Islet precursor cell (in vitro differentiated cells): ENCODE data around the gene SMARCD1.

ENCODE experiments used
- DNase-seq: peaks from one replicate; pipeline ENCODE4 v3.0.0-alpha.2; 2018

The SMARCD1 gene

DNA sequence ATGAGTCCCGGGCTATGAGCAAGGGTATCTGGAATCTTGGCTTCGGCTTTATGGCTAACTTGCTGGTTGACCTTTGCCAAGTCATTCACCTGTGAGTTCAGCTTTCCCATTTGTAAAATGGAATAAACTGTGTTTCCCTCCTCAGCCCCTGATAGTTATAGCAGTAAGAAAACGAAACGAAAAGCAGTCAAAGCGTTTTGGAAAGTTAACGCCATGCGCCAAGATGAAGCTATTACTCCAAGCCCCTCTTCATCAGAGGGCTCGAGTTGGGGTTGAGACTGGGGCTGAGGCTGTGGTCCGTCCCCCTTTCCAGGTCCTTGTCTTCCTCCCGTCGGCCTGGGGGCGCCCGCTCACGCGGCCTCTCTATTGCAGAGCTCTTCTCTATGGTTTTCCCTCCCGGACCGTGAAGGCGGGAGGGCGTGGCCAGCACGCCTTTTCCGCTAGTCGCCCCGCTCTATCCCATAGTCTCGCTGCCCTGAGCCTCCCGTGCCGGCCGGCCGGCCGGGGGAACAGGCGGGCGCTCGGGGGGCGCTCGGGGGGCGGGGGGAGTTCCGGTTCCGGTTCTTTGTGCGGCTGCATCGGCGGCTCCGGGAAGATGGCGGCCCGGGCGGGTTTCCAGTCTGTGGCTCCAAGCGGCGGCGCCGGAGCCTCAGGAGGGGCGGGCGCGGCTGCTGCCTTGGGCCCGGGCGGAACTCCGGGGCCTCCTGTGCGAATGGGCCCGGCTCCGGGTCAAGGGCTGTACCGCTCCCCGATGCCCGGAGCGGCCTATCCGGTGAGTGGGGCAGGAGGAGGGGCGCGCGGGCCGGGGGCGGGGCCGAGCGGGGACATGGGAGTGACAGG, at the start of gene SMARCD1:
SMARCD1 (plus strand) TSS at position 568 of the 840 bp plus-strand sequence; CDS start at position 596, 28 bp downstream.
- peak; percentile 98 for DNase-seq

DNA sequence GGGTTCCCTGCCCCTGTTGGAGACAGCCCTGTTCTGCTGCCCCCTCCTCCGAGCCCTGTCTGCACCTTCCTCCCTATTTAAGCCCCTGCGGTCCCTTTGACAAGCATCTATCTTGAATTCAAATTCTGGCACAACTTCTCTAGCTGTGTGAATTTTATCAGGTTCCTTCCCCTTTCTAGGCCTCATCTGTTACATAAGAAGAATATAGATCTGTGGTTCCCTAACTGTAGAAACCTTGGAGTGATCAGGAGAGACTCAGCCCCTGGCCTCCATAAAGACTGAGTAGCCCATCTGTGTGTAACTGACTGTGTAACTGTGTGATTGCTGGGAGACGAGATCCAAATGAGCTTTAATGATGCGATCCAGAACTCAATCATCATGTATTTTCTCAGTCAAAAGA, 46.8 kb upstream of the SMARCD1 start:
- no peak for DNase-seq

DNA sequence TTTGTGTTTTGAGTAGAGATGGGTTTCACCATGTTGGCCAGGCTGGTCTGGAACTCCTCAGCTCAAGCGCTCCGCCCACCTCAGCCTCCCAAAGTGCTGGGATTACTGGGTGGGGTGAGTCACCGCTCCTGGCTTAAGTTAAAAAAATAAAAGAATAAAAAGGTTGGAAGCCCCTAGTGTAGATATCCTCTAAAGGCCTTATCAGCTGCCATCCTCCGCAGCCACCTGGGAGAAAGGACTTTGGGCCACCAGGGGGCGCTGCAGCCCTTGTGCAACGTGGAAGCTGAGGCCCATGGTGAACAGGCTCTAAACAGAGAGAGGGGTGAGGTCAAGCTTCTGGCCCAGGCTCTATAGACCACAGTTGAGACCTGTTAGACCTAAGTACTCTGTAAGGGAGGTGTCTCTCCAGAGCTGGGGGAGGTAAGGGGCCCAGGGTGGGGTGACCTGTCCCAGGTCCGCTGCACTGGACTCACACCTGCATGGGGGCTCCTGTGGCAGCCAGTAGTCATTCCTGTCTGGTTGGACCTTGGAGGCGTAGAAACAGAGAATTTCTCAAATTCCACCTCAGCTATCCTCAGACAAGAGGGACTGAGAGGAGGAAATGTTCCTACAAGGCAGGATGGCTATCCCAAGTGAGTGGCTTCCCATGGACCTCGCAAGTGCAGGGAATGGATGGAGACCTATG, 45.8 kb upstream of the SMARCD1 start:
- peak; percentile 98 for DNase-seq

DNA sequence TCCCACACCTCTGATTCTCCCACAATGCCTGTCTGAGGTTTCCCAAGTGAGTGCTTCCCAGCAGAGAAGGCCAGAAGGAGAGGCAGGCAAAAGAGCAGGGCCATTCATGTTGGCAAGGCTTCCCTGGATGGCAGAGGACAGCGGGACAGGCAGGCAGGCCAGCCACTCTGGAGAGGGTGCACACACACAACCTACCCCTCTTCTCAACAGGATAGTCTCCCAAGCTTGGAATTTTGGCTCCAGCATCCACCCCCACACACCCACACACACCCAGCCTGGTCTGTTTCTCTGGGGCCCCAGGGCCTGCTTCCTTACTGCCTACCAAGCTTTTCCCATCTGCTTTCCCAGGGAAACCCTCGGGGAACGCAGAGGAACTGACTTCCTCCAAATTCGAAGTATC, 44.5 kb upstream of the SMARCD1 start:
- peak; percentile 54 for DNase-seq

DNA sequence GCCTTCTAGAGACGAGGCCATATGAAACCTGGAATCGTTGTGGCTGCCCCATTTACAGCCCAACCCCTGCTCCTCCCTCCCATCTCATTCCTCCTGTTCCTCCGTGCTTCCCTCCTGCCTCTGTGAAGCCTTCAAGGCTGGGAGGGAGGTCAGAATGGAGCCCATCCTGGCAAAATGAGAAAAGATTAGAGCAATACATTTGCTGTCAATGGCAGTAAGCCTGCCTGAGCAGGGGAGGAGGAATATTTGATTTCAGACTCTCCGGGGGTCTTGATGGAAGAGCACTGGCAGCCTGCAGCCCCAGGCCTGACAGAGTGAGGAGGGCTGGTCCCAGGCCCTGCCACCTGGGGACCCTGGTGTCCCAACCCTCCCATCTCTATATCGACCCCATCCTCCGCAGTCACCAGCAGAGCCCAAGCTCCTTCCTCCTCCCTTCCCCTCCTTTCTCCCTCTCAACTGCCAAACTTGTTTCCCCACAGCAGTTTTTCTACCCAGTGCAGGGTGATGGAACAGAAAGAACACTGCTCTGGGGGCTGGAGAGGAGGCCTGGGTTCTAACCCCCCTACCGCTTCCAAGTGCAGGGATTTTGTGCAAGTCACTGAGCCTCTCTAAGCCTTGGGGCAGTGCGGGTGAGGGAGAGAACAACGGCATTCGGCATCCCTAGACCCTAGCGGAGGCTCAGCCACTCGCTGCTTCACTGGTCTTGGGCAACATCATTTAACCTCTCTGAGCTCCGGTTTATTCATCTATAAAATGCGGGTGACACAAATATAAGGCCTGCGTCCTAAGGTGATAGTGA, 43.9 kb upstream of the SMARCD1 start:
- DNase-seq, result peak; percentile 54

DNA sequence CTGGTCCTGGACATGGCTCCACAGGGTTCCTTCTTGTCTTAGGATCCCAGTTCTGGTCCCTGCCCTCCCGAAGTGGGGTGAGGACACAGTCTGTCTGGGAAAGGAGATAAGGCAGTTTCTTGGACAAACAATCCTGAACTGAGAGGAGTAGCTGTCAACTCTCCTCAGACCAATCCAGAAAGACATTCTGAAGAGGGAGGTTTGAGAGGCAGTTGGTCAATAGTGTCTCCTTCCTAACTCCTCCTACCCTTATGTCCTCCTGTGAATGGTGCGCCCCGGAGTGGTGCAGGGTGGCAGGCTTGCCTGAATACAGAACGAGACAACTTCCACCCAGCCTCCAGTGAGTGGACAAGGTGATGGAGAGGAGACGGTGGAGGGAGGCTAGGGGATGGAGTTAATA, 43.2 kb upstream of the SMARCD1 start:
- no peak for DNase-seq

DNA sequence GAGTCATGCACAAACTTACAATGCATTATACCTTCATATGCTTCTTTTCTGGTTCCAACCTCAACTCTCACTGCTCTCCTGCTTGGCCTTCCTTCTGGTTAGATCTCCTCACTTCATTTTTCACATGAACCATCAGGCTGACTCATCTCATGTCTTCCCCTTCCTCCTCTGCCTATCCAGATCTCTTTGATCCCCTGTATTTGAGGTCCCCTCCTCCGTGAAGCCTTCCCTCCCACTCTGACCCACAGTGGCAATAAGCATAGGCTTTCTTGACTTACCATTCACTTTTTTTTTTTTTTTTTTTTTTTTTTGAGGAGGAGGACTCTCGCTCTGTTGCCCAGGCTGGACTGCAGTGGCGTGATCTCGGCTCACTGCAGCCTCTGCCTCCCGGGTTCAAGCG, 42.4 kb upstream of the SMARCD1 start:
- DNase-seq, result no peak

DNA sequence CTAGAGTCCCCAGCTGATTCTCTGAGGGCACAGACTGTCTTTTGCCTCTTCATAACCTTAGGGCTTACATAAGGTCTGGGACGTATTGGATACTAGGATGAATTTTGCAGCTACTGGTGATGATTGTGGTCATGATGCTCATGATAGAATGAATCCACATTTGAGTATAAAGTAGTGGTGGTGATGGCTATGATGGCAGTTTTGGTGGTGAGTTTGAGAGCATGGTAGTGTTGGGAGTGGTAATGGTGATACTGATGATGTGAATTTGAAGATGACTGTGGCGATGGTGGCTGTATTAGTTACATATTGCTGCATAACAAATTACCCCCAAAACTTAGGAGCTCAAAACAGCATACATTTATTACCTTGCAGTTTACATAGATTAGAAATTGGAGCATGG, 41.8 kb upstream of the SMARCD1 start:
- DNase-seq, result no peak

DNA sequence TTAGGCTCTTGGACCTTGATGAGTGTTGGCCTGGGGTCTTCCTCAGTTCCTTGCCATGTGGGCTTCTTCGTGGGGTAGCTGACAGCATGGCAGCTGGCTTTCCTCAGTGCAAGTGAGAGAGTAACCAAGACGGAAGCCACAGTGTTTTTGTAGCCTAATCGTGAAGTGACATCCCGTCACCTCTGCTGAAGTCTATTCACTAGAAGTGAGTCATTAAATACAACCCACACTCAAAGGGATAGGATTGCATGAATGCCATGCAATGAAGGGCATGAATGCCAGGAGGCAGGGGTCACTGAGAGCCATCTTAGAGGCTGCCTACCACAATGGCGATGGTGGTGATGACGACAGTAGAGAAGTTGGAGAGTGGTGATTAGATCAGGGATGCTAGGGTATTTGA, 41.3 kb upstream of the SMARCD1 start:
- DNase-seq, result no peak

DNA sequence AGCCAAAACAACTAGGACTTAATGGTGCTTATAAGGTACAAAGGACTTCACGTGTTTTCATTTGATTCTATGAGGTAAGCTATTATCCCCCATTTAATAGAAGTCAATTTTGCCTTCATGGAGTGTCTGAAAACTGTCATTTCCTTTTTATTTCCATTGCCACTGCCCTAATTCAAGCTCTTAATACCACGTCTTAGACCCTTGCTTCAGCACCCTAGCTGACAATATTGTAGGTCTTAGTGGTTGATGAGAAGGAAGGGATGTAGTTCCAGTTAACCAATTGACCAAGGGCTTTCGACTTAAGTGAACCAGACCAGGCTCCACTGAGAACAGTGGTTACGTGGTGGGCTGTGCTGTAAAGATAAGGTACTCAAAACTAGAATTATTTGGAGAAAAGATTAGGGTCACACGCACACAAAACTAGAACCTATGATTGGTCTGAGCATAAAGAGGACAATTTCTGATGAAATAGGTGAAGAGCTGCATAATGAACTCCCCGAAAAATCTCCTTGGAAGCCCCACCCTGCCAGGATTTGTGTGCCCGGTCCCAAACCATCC, 37.4 kb upstream of the SMARCD1 start:
- DNase-seq, result no peak

DNA sequence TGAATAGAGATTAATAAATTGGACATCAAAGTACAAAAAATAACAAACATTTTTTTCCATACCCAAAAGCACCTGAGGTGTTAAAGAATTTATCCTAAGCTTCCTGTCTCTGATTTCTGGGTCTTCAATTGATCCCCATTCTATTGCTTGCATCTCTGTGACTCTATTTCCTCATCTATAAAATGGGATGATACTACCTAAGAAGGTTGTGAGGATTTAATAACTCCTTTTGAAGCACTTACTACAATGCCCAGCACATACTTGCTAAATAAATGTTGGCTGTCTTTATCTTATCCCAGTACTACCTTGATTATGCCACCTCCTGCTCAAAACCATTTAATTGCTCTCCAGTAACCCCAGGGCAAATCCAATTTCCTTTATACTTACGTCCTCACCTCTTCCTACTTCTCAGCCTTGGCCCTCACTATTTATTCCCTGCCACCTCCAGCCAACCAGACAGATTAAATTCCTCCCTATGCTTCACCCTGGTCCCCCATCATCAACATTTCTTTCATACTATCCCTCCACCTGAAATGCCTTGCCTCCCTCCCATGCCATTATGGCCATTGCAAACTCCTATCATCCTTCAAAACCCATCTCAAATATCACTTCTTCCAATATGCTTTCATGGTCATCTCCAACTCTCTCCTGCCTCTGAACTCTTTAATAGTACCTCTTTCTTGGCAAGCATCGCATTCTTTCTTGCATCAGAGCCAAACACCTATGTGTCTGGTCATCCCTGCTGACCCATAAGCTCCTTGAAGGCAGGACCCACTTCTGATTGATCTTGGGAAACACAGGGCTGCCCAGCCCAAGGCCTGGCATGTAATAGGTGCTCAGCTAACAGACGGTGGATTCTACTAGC, 35.7 kb upstream of the SMARCD1 start:
- no peak for DNase-seq

DNA sequence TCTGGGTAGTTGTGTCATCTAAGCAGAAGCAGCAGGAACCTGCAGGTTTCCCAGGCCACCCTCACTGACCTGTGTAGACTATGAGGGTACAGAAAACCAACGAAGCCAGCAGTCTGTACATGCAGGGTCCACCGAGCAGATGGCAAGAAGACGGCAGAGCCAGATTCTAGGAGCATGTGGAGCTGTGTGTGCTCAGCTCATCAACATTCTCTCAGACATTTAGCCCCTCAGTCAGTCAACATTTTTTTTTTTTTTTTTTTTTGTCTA, 35.1 kb upstream of the SMARCD1 start:
- no peak for DNase-seq

DNA sequence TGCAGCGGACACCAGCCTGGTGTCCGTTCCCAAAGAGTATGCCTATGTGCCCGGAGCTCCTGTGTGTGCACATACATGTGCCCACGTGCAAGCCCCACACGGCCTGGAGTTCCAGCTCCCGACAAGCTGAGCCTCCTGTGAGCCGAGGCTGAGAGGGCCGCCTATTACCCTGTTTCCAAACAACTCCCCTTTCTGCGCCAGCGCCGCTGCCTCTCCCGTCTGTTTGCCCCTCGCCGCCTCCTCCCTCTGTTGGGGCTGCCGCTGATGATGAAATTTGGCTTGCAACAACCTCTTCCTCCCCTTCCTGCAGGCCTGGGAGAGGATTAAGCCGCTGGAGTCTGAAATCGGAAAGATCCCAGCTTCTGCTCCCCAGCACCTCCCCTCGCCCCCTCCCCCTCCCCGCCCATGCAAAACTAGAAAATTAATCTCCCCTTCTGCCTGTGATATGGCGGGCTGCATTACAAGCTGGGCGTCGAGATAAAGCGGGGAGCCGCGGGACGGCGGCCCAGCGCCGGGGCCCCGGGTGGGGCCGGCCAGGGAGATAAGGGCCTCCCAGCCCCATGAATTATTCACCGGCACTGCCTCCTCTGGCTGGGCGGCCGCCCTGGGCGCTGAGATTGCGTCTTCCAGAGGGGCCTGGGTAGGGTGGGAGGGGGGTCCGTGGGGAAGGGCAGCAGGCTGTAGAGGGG, 34.6 kb upstream of the SMARCD1 start:
- peak; percentile 84 for DNase-seq

DNA sequence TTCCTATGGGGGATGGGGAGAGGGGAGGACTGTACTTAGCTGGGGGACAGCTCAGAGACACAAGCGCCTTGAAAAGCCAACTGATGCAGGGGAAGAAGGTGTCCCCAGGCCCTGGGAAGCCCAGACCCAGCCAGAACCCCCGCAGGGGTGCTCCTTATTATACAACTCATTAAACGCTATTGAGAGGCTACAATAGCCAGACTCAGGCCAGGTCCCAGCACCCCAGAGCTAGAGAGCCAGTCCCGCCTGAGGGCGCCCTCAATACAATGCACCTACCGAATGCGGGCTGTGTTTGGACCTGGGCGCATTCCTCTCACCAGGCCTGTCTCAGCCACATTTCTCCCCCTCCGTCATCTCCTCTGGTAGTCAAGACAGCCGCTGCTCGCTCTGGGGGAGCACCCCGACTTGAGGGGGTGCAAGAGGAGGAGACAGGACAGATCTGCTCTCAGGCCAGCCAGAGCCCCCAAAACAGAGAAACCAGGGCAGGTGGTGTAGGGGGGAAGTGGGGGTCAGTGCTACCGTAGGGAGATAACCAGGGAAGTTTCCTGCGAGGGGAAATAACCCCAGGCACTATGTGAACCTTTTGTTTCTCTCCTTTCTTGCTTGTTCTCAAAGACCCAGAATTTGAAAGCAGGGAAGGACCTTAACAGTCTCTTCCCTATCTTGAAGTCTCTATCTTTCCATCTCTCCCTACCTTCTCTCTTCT, 33.9 kb upstream of the SMARCD1 start:
- DNase-seq, result peak; percentile 86

DNA sequence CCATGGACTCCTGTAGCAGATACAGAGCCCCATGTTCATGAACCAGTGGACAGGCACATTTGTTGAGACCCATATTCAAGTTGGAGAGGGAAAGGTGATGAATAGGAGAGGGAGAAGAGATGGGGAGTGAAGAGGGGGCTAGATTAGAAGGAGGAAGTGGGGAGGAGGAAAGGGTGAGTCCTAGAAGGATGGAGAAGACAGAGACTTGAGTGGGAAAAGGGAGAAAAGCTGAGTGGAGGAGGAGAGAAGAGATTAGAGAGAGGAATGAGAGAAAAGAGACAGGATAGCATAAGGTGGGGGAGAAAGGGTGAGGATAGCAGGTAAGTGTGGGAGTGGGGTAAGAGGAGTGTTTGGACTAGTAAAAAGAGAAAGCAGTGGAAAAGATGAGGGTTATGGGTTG, 32.6 kb upstream of the SMARCD1 start:
- no peak for DNase-seq

DNA sequence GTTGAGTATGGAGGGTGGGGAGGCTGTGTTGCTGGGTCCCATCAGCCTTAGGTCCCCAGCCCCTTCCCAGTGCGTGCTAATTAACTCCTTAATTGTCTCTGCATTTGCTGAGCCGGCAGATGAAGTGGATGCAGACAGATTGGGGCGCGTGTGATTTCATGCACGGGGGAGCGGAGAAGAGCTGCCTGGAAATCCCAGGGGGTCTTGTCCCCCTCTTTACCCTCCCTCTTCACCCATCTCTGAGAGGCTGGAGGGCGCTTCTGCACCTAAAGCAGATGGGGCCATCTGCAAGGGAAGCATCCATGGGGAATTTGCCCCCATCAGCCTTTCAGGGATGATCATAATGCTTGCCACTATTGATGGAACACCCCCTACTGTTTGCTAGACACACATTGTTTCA, 32.2 kb upstream of the SMARCD1 start:
- no peak for DNase-seq

DNA sequence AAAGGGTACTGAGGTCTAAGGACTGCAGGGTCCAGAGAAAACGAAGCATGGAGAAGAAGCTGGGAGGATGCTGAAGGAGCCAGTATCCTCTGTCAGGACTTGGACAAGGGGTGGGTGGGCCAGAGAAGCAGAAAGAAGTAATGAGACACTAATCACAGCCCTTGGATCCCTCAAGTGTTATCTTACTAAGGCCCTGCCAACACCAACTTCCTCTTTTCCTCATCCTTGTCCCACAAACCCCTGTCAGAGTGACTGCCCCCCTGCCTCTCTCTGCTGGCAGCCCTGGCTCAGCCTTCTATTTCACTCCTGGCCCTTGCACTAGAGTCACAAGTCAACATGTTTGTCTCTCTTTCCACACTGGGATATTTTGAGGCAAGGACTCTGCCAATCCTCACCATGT, 31.6 kb upstream of the SMARCD1 start:
- DNase-seq, result no peak

DNA sequence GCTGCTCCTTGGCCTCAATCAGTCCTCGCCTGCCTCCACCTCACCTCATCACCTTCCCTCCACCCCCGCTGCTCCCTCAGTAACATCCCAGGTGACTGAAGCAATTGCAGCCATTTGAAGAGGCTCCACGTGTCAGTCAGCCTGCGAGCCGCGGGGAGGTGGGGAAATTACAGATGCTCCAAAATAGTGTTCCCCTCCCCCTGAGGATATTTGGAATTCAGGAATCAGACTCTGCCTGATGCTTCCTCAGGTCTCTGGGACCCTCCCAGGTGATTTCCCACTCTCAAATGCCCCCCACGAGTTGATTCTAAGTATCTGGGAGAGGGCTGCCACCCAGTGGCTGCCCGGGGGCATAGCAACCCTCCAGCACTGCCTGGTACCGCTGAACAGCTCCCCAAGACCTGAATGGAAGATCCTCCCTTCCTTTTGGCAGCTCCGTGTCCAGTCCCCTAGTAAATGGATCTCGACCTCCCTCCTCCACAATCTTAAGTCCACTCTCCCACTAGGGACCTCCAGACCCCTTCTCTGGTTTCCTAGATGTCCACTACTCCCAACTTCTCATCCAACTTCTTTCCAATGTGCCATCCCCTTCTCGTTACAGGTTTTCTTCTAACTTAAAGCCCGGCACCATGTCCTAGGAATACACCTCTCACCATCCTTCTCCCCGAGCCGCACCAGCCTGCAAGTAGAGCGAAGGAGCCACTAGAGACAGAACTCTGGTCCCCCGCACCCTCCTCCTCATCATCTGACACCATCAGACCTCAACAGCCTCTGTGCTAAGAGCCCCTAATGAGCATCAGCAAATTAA, 29.1 kb upstream of the SMARCD1 start:
- peak; percentile 81 for DNase-seq

DNA sequence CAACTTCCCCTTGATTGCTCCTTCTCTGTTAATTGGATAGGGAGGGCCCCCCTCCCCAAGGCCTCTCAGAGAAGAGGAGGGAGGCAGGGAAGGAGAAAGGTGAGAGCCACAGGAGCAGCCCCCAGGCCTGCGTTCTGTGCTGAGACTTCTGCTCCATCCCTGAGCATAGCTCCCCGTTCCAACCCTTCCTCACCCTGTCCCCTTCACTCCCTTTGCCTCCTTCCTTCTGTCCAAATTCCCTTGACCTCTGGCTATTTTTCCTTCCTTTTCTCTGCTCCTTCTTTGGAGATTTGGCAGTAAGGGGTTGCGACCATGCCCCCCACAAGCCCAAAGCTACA, 28.5 kb upstream of the SMARCD1 start:
- peak; percentile 49 for DNase-seq
